Measurements from ENCODE around the gene SDHA.

GRCh38 chr5:204462-204861, 13.7 kb upstream of the SDHA start:
- TF ChIP-seq CTCF (IDR thresholded peaks at IDR 0.05; ENCODE audit: insufficient read depth, low read length, poor library complexity, severe bottlenecking) (no peak), EZH2phosphoT487 (conservative IDR thresholded peaks at IDR 0.05; ENCODE audit: low read length) (no peak)

Data from SU-DHL-6 (cell line).